Choroid plexus epithelial cell (primary cell): ENCODE measurements around the gene SLC35F3.

ENCODE experiments used
- DNase-seq: peaks from one replicate; pipeline ENCODE4 v3.0.0-alpha.2; 2010; ENCODE audit warnings: low read depth
- H3K4me3 ChIP-seq: 2 replicates; pipeline ENCODE4 v1.5.1; 2011; ENCODE audit warnings: low read depth, mild to moderate bottlenecking, control low read depth, low read length, moderate library complexity
- TF ChIP-seq, protein P1 (sequence below): conservative IDR thresholded peaks from 2 replicates; pipeline ENCODE4 v1.5.1; 2011; ENCODE audit warnings: low read depth, mild to moderate bottlenecking, control low read depth, inconsistent platforms, low read length, moderate library complexity

SLC35F3 gene

DNA sequence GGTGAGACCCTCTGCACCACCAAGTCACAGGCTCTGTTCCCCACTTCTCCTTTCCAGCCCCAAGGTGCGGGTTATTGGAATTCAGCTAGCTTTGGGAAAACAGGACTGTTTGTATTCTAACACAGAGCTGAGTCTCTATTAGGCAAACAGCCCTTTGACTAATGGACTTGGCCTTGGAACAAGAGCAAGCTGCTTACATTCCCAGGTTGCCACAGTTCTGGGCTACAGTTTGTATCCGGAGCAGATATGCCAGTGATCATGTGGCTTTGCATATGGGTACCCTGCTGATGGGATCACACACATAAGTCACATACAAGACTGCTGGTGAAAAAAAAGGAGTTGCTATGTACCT lies 358.3 kb downstream of the SLC35F3 start:
- peak; percentile 1 for DNase-seq
- H3K4me3 ChIP-seq = no peak overlapping the region
- TF ChIP-seq, protein P1, sequence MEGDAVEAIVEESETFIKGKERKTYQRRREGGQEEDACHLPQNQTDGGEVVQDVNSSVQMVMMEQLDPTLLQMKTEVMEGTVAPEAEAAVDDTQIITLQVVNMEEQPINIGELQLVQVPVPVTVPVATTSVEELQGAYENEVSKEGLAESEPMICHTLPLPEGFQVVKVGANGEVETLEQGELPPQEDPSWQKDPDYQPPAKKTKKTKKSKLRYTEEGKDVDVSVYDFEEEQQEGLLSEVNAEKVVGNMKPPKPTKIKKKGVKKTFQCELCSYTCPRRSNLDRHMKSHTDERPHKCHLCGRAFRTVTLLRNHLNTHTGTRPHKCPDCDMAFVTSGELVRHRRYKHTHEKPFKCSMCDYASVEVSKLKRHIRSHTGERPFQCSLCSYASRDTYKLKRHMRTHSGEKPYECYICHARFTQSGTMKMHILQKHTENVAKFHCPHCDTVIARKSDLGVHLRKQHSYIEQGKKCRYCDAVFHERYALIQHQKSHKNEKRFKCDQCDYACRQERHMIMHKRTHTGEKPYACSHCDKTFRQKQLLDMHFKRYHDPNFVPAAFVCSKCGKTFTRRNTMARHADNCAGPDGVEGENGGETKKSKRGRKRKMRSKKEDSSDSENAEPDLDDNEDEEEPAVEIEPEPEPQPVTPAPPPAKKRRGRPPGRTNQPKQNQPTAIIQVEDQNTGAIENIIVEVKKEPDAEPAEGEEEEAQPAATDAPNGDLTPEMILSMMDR = no peak

DNA sequence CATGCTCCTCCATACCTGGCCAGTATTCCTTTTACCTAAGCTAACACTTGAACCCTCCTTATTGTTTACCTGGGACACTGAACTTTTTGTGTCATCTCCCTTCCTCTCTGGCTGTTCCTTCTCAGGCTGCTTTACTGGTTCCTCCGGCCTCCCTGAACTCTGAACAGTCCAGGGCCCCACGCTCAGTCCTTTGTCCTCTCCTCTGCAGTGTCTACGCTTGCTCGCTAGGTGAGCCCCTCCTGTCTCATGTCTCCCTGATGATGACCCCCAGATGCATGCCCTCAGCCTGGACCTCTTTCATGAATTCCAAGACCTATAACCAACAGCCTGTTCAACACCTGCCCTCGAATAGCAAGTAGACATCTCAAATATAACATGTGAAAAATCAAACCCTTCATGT lies 360.4 kb downstream of the SLC35F3 start:
- TF ChIP-seq, protein P1 = no peak
- DNase-seq = no peak
- H3K4me3 ChIP-seq = no peak overlapping the region

DNA sequence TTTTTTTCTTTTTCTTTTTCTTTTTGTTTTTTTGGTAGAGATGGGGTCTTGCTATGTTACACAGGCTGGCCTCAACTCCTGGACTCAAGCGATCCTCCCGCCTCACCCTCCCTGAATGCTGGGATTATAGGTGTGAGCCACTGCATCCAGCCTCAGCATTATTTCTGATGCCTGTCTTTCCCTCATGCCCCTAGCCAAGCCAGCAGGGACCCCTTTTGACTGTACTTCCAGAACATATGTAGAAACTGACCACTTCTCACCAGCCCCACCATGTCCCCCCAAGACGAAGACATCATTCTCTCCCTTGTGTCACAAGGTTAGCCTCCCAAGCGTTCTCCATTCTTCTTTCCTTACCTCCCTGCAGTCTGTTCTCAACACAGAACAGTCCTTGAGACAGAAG lies 360.8 kb downstream of the SLC35F3 start:
- no peak overlapping the region for H3K4me3 ChIP-seq
- DNase-seq = no peak
- TF ChIP-seq, protein P1 = no peak

DNA sequence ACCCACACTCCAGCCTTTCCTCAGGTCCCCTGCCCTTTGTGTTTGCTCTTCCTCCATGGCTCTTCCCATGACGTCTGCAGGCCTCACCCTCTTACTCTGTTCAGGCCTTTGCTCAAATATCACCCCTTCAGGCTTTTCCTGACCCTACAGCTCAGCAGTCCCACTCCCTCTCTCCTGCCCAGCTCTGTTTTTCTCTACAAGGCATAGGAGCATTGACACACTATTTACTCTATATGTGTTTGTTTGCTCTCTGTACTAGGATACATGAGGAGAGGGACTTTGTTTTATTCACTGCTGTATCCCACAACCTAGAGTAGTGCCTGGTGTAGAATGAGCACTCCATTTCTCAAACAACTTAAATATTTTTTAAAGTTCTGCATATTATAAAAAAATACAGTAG lies 361.4 kb downstream of the SLC35F3 start:
- no peak overlapping the region for H3K4me3 ChIP-seq
- TF ChIP-seq, protein P1 = no peak
- DNase-seq = no peak

DNA sequence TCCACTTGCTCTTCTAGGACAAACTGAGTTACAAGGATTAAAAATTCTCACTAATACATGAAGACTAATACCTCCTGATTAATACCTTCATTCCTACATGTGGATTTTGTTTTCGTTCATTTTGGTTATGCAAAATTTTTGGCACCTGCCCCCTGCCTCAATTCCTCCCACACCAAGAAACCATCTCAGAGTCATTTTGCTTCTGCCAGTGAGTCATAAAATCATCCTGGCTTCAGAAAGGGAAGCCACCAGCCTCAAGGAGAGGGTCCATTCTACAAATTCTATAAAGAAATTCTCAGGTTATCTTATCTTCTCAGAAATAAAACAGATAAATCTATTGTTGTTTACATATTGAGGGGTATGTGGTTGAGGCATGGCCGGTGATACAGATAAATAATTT lies 365.6 kb downstream of the SLC35F3 start:
- no peak for DNase-seq
- no peak overlapping the region for H3K4me3 ChIP-seq
- TF ChIP-seq, protein P1 = no peak

DNA sequence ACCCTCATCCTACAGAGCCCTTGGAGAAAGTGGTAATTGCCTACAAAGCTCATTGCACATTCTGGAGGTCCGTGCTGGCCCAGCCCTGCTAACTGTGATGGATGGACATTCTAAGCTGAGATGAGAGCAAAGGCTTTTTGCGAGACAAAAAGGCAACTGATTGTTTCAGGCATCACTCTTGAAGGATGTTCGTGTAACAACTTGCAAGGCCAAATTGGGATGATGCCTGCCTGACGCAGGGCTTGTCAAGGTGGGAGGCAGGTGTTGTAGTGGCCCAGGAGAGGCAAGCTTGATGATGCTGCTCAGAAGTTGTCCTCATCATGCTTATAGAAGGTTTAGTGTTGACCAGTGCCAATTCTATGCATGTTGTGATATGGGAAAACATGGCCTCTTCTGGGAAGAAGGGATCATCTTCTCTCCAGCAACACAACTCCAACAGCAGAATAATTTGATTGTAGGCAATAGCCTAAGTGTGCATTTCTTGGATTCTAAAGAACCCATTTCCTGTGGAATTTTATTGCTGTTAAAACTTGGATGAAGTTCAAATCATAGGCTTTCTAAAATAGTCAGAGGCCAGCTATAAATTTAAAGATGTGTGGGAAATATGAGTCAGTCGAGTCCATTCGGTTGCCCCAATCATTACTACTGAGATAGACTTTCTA lies 366.2 kb downstream of the SLC35F3 start:
- TF ChIP-seq, protein P1 = no peak
- no peak overlapping the region for H3K4me3 ChIP-seq
- DNase-seq = no peak

DNA sequence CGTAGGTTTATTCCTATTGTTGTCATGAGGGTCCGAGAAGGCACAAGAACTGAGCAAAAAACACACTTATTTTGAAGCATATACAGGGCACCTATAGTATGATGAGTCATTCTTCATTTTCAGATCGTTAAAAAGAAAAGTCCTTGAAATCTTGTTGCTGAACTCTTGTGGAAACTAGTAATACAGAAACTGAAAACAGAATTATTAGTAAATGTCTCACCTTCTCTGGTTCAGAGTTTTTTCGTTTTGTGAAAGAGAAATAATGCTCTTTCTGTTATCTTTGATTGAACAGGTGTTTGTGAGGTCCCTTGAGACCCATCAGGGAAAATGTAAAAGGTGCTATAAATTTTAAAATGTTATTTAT lies 366.7 kb downstream of the SLC35F3 start:
- DNase-seq = no peak

More for the DNA sequence above, 366.7 kb downstream of the SLC35F3 start:
- no peak overlapping the region for H3K4me3 ChIP-seq
- TF ChIP-seq, protein P1 = no peak
